HG03342 (cell line): Measurements from ENCODE around the gene KIRREL3.
A peak's percentile ranks its signal among the peaks of the same experiment; 100 is the strongest.
"Not testable (repeated sequence)": the region's sequence is repeated elsewhere in the genome, so short reads cannot be mapped to it uniquely, and the experiment has no call there.

Experiments
- ATAC-seq: cut with Tn5 transposase; IDR thresholded peaks from one replicate; pipeline ENCODE4 v1.9.1; 2021; ENCODE audit warnings: mild to moderate bottlenecking, moderate library complexity; ENCODE audit not compliant: unreplicated experiment

Gene KIRREL3

DNA sequence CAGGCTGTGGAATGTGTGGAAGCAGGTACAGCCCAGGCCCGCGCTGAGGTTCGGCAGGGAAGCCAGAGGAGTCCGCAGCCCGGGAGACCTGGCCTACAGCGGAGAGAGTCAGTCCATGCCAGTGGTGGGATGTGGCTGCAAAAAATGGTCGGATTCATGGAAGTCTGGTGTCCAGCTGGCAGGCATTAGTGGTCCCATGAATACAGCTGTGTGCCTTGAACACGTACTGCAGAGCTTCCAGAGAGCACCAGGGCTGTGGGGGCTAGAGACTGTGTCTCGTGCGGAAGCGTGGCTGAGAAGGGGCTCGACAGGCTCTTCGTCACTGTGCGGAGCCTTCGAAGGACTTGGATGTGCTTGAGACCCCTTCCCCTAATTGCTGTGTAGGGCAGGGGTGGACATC lies 604.3 kb downstream of the KIRREL3 start:
- ATAC-seq: not testable (repeated sequence)

DNA sequence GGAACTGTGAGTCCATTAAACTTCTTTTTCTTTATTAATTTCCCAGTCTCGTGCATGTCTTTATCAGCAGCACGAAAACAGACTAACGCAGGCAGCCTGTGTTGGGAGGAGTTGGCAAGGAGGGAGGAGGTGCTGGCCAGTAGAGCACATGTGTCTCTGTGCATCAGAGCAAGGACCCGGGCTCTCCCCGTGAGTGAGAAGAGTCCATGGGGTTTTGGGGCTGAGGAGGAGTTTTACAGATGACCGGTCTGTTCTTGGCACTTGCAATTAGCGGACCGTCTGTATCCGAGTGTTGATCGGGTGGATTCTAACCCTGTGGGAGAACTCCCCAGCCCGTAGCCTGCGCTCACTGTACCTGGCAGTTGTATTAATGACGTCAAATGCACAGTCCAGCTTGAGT lies 604.8 kb downstream of the KIRREL3 start:
- ATAC-seq: not testable (repeated sequence)

DNA sequence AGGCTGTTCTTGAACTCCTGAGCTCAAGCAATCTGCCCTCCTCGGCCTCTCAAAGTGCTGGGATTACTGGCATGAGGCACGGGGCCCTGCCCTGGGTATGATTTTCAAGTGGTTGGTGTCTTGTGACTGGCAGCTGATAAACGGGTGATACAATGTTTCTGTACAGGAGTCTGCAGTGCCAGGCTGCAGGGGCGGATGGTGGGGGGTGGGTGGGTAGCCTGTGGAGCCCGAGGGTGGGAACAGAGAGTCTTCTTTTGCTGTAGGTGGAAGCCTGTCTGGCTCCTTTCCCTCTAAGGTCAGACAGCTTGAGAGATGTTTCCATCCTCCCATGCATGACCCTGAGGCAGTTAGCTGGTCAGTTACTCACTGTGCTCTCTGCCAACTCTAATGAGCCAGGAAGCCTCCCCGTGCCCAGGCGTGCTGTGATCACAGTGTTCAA lies 605.9 kb downstream of the KIRREL3 start:
- ATAC-seq: not testable (repeated sequence)

DNA sequence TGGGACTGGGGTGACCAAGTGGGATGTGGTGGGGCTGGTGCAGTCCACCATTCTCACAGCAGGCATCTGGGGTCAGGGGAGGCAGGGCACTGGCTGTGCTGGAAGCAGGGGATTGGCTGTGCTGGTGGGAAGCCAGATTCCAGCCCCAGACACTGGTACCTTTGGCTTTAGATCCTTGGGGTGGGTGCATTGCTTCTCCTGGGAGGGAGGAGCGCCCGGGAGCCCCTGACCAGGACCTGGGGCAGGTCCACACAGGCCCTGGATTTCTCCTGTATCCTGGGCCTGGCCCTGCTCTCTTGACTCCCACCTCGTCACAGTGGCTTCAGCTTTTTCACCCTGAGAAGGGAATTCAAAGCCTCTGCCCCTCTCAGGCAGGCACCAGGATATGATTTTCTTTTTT lies 606.5 kb downstream of the KIRREL3 start:
- ATAC-seq: no peak

DNA sequence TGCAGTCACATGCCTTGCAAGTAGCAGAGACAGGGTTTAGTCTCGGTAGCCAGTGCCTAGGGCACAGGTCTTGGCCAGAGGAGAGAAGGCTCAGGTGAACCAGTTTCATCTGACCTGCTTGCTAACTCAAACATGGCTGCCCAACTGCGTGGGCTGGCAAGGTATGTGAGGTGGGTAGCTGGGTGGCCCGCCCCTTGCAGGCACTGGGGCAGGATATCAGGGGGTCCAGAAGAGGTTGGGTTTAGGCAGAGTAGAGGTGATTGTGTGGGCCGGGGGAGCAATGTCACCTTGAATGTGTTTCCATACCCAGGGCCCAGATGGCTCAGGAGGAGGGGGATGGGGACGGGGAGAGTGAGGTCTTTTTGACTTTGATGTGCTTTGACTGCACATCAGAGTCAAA lies 607.4 kb downstream of the KIRREL3 start:
- ATAC-seq: no peak

DNA sequence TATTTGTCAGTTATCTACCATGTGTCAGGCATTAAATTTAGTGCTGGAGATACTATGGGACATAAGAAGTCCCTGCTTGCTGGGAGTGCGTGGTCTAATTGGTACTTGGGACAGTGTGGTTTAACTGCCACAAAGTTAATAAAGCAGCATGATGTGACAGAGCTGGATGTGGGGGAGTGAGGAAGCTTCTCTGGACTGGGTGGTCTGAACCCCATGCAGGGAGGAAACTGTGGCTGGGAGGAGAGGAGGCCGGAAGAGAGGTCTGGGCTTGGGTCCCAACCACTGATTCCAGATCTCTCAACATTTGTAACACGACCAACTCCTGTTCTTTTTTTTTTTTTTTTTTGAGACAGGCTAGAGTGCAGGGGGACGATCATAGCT lies 607.9 kb downstream of the KIRREL3 start:
- ATAC-seq: peak; percentile 8

DNA sequence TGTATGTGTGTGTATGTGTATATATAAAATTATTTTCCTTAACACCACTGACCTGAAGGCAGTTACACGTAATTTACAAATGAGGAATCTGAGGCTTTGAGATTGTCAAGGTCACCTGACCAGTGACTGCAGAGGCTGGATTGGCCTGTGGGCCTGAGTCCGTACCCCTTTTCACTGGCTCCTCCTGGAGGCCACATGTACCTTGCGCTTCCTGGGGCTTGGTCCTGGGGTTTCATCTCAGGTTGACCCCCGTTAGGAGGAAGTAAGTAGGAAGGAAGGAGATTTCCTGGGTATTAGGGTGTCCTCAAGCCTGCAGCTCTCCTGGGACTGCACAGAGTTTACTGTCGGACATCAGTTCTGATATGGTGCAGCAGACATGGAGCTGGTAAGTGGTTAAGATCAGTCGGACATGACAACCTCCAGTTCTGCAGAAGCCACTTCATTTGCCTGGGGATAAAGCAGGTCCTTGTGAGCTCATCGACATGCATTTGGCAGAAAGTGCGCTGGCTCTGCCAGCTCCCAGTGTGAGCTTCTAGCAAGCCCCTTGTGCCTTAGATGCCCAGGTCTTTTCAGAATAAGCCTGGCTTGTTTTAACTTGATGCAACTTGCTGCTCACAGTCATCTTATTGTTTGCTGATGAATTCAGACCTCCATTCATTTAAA lies 608.5 kb downstream of the KIRREL3 start:
- peak; percentile 83 for ATAC-seq

DNA sequence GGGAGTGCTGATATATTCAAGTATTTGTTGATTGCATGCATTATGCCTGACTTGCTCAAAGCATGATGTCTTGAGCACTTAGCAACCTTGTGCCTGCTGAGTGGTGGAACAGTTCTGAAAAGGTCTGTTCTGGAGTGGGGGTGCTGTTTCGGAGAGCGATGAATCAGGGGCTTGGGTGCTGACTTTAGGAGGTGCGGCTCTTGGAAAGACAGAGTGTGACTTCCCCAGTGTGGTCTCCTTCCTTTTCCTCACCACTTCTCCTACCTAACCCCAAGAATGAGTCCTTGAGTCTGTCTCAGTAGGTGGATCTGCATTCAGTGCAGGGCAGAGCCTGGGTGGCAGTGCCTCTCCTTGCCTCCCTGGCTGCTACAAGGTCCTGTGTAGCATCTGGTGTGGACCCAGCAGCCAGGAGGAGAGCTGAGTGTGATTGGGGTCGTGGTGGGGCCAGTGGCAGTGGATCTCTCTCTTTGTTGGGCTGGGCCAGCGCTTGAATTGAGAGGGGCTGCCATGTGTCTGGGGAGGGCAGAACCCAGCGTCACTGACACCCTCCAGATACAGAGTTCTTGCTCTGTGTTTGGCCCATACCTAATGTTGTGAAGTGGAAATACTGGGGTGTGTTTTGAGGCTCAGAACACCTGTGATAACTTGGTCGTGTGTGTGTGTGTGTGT lies 609.1 kb downstream of the KIRREL3 start:
- no peak for ATAC-seq

DNA sequence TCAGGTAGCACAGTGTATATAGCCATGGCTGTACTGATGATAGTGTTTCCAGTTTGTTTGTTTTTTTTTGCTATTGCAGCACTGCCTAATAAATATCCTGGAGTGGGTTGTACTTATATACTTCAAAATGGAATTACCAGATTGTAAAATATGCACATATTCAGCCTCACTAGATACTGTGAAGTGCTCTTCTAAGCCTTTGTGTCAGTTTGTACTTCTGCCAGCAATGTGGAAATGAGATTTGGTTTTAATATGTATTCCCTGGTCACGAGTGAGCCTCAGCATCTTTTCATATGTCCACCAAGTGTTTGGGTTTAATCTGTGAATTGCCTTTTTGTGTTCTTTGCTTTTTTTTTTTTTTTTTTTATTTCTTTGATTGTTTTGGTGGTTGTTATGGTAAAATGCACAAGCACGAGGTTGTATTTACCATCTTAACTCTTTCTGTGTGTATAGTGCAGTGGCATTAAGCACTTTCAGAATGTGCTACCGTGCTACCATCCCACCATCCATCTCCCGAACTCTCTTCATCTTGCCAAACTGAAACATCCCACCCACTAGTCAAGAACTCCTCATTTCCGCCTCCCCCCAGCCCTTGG lies 610.2 kb downstream of the KIRREL3 start:
- ATAC-seq: no peak

DNA sequence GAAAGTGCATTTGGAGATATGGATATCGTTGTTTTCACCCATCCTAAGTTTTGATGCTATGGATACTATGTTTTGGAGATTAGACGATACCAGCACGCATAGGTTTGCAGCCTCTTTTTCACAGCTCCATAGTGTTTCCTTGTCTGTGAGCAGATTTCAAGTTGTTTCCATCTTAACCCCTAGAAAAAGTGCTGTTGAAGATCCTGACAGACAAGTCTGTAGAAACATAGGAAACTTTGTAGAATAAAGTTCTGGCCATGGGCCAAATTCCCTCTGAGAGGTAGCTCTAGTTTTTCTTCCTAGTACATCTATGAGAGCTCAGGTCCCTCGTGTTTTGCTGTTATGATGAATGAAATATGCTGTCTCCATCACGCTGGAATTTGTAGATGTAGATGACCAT lies 612.7 kb downstream of the KIRREL3 start:
- ATAC-seq: no peak

DNA sequence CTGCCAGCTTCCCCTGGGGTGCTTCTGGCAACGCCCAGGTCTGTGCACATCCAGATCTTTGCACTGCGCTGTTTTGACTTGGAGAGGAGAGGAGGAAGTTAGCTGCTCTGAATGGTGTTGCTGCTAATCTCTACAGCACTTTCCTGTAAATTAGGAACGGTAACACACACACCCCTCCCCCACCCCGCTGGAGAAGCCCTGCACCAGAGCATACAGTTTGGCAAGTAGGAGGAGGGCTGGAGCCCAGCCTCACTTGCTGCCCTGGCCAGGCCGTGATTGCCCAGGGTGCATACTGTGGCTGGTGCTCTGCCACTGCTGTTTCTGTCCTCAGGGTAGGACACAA lies 613.9 kb downstream of the KIRREL3 start:
- ATAC-seq: not testable (repeated sequence)

DNA sequence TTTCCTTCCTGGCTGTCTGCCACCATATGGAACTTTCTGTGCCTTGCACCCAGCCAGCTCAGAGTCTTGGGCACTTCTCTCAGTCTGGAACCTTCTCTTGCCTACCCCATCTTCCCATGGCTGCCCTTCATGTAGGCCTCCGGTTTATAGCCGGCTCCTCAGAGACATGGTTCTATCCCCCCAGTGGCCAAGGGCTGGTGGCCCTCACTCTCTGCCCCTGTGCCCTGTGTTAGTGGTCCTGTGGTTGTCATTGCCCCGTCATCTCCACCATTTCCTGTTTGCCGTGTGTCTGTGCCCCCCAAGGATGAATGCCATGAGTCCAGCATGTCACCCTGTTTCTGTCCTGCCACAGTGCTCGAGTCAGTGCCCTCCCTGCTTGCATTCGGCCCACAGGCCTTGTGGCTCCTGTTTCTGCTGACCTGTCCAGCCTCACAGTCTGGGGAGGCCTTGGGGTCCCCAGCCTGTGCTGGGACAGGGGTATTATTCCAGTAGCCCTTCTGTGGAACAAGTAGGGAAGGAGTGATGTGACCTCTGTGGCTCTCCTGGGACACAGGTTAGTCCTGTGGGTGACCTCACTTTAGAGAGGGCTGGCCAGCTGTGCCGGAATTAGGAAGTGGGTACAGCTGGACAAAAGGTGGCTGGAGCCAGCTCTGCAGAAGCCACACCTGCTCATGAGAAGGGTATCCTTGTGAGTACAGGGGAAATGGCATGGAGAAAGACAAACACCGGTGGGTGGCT lies 614.4 kb downstream of the KIRREL3 start:
- ATAC-seq: no peak

DNA sequence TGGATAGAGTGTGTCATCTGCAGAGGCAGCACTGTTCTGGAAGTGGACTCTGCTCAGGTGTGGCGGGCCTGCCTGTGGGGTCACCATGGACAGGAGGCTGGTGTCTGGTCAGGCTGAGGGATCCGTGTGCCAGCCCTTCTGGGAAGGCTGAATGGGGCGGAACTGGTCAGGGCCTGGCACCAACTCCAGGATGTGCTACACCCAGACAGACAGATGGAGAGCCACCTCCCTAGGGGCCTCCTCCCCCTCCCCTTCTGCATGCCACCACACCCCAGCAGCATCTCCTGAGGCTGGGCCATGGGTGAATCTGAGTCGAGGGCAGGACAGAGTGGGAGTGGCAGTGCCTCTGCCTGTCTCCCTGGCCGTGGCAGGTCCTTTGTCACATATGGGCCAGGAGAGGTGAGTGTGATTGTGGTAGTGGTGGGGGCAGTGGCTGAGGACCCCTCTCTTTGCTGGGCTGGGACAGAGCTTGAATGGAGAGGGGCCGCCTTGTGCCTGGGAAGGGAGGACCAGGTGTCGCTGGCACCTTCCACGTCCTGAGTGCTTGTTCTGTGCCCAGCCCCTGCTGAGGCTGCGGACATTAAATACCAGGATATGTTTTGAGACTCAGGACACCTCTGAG lies 616.0 kb downstream of the KIRREL3 start:
- ATAC-seq: no peak

DNA sequence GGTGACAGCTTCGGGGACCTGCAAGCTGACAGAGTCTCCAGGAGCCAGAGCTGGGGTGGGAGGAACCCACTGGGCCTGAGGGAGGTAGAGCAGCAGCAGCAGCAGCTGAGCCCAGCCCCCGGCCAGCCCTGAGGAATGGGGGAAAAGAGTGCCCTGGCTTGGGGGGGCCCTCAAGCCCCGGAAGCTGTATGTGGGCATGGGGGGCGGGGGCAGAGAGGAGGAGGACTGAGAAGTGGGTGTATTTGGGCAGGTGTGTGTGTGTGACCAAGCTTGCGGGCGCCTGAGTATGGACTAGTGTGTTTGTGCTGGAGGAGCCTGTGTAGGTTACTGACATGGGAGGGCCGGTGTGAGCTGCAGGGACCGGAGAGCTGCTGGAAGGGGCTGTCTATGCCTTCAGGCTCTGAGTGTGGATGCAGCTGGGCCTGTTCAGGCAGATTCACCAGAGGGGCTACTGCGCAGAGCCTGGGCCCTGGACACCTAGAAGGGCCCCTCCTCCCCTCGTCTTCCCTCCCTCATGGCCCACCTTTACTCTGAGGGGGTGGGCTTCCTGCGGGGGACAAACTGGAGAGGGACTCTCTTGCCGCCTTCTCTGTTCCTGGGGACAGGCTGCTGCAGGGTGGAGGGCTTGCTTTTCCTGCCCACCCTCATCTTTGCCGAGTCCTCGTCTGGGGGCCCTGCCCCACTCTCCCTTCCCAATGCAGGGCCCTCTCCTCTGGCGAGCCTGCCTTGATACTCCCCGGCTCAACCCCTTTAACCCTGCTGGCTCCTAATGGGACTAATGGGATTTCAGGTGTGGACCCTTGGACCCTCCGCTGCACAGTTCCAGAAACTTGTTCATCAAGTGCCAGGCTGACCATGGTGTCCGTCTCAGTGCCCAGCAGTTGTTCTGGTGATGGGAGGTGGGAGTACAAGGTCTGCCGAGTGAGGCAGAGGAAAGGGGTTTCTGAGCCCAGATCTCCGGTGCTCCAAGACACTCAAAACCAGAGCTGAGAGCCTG lies 616.9 kb downstream of the KIRREL3 start:
- no peak for ATAC-seq

DNA sequence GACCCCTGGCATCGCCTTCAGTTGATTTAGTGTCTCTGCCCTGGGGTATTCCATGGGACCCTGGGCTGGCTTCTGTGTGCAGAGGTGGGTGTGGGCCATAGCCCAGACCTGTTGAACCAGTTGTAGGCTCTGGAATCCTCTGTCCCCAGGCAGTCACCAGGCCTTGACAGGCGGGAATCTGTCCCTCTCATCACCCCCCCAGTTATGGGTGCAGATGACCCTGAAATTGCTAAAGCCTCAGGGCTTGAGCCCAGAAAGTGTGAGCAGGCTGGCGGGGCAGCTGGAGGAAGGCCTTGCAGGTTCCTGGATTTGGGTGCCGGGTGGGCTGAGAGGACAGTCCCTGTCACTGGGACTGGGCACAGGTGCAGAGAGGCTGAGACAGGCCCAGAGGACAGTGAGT lies 617.9 kb downstream of the KIRREL3 start:
- not testable (repeated sequence) for ATAC-seq

DNA sequence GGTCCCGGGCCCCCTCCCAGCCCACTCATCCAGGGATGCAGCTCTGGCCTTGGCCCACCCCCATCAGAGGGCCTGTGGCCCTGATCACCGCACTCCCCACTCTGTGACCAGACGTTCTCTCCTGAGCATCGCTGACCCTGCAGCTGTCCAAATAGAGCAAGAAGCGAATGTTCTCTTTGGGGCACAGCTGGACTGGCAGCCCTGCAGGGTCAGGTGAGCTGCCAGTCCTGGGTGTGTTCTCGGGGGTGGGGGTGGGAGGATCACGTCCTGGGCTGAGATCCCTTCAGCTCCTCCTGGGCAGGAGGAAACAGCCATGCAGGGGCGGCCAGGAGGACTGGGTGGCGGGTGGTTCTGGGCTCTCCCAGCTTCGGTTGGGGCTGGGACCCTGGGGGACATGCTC lies 618.6 kb downstream of the KIRREL3 start:
- ATAC-seq: not testable (repeated sequence)

DNA sequence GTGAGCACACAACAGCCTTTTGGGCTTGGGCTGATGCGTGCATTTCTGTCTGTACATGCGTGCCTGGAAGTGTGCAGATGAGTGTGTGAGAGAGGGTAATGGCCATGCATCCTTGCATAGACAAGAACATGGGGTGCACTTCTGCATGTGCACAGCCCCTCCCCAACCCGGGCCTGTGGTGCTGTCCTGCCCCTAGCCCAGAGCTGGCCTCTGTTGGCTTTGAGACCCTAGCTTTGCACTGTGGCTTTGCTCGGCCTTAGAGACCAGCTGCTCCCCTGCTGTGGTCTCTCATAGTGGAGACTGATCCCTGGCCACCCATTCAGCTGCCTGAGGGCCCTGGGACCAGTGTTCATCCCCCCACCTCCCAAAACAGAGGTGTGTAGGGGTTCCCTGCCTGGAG lies 619.7 kb downstream of the KIRREL3 start:
- no peak for ATAC-seq

DNA sequence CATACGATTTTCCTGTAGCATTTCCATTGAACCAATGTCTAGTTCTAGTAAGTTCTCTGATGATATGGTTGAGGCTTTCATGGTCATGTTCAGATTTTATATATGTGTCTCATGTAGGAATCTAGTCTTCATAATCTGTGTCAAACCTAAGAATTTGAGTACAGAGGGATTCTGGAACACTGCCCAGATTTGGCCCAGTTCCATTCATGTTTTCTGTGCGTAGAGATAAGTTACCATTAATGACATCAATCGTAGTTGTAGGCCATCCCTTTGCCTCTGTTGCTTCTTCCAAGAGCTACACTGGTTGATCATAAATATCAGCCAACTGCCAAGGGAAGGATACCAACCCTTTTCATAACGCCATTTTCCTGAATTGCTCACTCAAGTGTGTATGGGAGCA lies 621.8 kb downstream of the KIRREL3 start:
- no peak for ATAC-seq

DNA sequence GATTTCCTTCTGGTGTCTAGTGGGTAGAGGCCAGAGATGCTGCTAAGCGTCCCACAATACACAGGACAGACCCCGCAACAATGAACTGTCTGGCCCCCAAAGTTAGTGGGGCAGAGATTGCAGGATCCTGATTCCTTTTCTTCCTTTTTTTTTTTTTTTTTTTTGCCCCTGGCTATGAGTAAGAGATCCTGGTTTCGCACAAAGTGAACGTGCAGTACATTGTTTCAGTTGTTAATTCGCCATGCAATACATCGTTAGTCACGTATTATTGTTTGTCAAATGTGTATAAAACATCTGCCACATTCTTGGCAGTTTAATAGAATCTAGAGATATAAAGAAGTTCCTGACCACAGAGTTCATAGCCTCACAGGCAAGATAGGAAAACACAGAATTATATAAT lies 624.8 kb downstream of the KIRREL3 start:
- no peak for ATAC-seq
